Effector CD8-positive, alpha-beta T cell (primary cell): Measurements from ENCODE around the gene FXR1.

Experiments used
- DNase-seq: peaks from one replicate; lab custom pipeline; 2025; lab: John Stamatoyannopoulos, UW

FXR1 gene

GRCh38 chr3:181007262-181007661, 94.8 kb downstream of the FXR1 start:
- no peak for DNase-seq

GRCh38 chr3:181008796-181009195, 96.3 kb downstream of the FXR1 start:
- no peak for DNase-seq

- no peak for DNase-seq
These were observed 96.8 kb downstream of the FXR1 start for GRCh38 chr3:181009225-181009624.

- DNase-seq, result no peak
These were observed 105.2 kb downstream of the FXR1 start for GRCh38 chr3:181017690-181018089.

GRCh38 chr3:181025204-181025603, 112.7 kb downstream of the FXR1 start:
- no peak for DNase-seq

GRCh38 chr3:181030948-181031347, 118.5 kb downstream of the FXR1 start:
- DNase-seq, result no peak
